ENCODE measurements around the gene RIC8B.

Gene RIC8B

DNA sequence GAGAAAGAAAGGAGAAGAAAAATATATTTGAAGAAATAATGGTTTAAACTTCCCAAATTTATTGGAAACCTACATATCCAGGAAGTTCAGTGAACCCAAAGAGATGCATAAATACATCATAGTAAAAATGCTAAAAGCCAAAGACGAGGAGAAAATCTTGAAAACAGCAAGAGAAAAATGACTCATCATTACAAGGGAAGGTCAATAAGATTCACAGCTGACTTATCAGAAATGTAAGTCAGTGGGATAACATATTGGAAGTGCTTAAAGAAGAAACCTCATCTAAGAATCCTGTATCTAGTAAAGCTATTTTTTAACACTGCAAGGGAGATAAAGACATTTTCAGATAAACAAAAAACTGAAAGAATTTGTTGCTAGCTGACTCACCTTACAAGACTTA, 19.9 kb downstream of the RIC8B start:
- no peak for DNase-seq (ENCODE audit: extremely low read depth in 1 of 2, low read depth in 1 of 2)

DNA sequence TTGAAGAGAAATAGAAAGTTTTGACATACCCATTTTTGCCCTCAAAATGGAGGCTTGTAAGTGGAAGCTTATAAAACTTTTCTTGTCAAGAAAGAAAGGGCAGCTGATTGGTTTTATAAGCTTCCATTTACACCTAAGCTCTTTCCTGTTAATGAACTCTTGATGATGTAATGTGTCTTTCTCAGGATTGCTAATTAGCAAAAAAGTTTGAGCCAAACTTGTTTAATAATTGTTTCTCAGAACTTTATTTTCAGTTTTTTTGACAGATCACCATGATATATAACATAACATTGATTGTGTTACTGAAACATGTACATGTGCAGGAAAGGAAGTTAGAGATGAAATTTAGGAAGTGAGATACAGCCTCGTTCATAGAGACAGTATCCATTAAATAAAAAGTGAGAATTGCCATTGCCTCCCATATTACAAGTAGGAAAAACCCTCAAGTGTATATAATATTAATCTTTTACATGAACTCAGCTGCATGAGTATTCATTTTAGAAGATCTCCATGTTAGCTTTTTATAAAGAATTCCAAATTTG, 26.8 kb downstream of the RIC8B start:
- no peak for DNase-seq (ENCODE audit: extremely low read depth in 1 of 2, low read depth in 1 of 2)

DNA sequence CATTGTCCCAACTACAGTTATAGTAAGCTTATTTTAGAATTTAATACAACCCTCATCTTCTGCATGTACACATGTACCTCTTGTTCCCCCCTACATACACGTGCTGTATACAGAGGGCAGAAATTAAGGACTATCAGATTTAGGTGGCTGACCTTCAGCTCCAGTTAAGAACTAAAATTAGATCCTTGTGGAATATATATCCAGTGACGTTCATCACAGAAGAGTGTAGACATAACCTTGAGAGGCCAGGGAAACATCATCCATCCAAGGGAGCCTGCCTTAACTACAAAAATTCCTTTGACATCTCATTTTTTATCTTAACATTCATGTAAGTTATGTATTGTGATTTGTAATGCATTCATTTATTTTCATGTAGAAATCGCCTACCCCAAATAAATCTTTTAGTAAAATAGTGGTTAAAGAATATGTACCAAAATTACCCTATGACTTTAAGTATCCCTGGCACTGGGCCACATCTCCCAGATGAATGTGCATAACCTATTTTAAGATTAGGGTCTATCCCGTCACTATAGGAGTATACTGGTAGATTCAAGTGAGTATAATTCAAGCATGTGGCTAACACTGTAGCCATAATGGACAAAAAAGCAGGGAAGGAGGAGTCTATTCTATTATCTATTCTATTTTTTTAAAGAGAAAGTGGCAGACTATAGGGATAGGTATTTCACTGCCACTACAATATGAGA, 27.5 kb downstream of the RIC8B start:
- no peak for DNase-seq (ENCODE audit: extremely low read depth in 1 of 2, low read depth in 1 of 2)

DNA sequence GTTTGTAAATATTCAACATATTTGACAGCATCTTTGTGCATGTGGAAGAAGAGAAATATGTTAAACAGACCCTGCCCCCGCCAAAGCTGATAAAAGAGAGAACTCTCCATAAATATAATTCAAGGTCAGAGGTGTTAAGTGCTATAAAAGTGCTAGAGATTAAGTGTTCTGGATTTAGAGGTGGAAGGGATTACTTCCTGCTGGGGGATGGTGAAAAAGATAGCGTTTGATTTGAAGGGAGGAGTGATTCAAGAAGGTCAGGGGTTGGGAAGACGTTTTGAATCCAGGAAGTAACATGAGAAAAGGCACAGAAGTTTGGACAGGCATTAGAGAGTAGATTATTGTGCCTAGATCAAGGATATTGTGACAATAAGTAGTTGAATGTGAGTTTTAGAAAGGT, 30.2 kb downstream of the RIC8B start:
- no peak for DNase-seq (ENCODE audit: extremely low read depth in 1 of 2, low read depth in 1 of 2)

DNA sequence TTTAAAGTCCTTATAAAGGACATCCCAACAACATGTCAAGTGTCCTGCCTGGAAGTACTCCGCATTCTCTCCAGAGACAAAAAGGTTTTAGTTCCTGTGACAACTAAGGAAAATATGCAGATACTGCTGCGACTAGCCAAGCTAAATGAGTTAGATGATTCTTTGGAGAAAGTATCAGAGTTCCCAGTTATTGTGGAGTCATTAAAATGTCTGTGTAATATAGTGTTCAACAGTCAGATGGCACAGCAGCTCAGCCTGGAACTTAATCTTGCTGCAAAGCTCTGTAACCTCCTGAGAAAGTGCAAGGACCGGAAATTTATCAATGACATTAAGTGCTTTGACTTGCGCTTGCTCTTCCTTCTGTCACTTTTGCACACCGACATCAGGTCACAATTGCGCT, 40.2 kb downstream of the RIC8B start:
- DNase-seq (ENCODE audit: extremely low read depth in 1 of 2, low read depth in 1 of 2), result no peak

DNA sequence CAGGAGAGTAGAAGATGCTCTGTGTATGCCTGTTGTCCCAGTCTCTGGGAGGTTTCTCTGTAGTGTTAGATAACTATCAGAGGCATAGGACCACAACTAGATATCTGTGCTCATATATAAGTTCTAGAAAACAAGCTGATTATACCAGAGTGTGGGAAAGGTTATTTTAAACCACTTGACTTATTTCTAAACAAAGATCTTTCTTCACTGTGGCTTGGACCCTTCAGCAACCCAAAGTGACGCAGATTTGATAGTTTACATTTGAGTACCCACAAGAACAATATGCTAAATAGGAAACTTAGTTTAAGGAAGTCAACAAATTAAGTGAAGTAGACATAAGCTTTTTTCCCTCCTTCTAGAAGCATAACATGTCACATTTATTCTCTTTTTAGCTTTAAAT, 41.3 kb downstream of the RIC8B start:
- no peak for DNase-seq (ENCODE audit: extremely low read depth in 1 of 2, low read depth in 1 of 2)

DNA sequence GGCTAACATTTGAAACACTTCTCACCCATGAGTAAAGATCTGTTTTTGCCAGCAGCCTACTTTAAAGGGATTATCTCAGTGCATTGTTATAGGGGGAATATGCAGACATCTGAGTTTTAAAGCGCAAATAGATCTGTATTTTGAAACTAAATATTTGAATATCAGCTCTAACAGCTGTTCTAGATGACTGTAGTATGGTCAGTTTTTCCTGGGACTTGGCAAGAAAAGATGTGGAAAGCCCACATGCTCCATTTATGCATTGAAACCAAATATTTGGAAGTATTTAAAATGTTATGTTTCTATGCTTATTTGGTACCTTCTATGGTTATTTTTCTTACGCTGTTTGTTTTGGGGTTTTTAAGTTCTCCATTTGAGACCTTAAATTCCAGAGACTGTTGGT, 41.7 kb downstream of the RIC8B start:
- DNase-seq (ENCODE audit: extremely low read depth in 1 of 2, low read depth in 1 of 2), result no peak

DNA sequence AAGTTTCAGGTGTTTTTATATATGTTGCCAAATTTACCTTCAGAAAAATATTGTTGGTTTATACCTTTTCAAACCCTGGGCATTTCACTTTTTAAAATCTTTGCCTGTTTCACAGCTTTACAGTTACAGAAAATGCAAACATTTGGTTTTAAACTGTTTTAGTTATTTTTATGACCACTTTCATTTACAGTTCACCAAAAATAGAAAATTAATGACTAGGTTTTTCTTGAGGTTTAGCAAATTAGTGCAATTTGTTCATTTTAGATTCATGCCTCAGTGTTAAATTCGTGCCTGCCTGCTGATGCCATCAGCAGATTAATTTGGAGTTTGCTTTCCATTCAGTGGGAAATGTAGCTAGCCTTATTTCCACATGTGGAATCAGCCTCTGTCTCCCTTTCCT, 45.5 kb downstream of the RIC8B start:
- no peak for DNase-seq (ENCODE audit: extremely low read depth in 1 of 2, low read depth in 1 of 2)

DNA sequence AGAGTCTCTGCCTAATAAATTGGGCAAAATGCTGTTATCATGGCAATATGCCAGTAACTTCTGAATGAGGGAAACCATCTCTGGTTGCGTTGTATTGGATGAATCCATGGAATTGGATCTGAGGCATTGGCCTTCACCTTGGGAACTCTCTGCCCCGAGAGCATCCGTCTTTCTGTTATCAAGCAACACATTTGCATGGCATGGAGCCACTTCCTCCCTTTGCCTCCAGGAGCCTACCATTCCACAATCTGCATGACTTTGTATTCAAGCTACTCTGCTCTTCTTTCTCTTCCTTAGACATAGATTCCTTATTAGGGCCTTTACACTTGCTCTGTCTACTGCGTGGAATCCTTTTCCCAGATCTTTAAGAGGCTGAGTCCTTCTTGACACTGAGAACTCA, 57.2 kb downstream of the RIC8B start:
- DNase-seq (ENCODE audit: extremely low read depth in 1 of 2, low read depth in 1 of 2), result no peak

DNA sequence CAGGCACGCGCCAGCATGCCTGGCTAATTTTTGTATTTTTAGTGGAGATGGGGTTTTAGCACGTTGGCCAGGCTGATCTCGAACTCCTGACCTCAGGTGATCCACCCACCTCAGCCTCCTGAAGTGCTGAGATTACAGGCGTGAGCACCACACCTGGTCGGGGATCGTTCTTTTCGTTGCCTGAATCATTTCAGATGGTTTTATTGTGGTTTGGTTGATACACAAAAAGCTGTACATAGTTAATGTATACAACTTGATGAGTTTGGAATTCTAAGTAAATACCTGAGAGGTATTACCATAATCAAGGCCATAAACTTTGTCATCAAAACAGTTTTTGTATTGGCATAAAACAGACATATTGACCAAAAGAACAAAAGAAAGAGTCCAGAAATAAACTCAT, 63.3 kb downstream of the RIC8B start:
- DNase-seq (ENCODE audit: extremely low read depth in 1 of 2, low read depth in 1 of 2), result no peak

DNA sequence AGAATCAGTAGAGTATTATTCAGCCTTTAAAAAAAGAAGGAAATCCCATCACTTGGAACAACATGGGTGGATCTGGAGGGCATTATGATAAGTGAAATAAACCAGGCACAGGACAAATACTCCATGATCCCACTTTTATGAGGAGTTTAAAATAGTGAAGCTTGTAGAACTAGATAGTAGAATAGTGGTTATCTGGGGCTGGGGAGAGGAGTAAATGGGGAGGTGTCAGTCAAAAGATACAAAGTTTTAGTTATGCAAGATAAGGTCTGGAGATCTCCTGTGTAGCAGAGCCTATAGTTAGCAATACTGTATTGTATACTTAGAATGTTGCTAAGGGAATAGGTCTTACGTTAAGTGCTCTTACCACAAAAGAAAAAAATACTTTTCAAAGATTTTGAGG, 64.9 kb downstream of the RIC8B start:
- no peak for DNase-seq (ENCODE audit: extremely low read depth in 1 of 2, low read depth in 1 of 2)

DNA sequence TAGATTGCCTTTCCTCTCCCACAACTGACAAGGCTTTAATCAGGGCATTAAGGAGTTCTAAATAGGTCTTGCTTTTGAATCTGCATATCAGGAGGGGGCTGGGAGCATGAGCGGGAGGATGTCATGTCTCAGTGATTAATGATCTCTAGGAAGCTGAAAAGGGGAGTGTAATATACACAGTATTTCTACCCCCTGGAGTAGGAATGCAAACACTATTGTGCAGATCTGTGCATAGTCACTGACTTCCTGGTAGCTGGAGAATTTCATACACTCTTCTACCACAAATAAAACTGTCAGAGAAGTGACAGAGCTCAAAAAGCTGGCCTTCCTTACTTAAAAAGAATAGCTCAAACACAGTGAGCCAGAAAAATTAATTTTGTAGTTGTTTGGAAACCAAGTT, 65.8 kb downstream of the RIC8B start:
- DNase-seq (ENCODE audit: extremely low read depth in 1 of 2, low read depth in 1 of 2), result no peak

DNA sequence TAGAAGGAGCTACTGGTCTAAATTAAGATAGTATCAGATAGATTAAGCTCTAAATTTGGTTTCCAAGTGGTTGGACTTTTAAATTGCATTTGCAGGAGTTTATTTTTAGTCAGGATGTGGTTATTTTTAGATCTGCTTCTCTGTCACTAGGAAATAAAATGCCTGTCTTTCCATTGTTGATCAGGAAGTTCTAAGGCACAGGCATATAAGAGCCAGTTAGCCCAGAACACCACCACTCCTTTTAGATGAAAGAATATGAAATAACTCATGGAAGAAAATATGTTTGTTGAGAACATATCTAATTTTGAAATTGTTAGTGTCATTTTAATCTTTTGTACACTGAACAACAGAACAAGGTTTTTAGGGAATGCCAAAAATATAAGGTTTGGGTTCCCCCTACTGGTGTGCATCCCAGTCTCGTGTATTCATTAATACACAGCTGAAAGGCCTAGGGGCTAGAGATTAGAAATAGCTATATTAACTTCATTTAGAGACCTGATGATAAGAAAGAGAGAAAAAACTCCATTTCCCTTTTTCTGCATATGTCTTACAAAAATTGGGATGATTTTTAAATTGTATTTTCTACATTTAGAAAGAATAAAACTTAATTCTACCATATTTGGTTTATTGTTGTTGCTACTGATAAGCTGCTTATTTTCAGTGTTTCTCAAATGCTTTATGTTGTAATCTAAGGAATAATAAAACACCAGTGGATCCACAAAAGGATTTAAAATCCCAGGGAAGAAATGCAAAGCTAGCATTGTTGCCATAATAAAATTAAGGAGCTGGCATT, 67.2 kb downstream of the RIC8B start:
- DNase-seq (ENCODE audit: extremely low read depth in 1 of 2, low read depth in 1 of 2), result no peak

DNA sequence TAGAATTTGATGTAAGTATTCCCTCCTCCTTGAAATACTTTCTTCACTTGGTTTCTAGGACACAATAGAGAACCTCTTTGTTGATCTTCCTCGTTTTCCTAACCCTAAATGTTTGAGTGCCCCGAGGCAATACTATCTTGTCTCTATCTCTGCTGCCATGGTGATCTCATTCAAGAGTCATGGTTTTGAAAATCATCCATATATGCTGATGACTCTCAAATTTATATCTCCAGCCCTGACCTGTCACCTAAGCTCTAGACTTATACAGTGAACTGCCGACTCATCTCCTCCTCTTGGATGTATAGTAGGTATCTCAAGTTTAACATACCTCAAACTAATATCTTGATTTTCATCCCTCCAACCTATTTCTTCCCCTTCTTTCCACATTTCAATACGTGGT, 71.4 kb downstream of the RIC8B start:
- DNase-seq (ENCODE audit: extremely low read depth in 1 of 2, low read depth in 1 of 2), result no peak

DNA sequence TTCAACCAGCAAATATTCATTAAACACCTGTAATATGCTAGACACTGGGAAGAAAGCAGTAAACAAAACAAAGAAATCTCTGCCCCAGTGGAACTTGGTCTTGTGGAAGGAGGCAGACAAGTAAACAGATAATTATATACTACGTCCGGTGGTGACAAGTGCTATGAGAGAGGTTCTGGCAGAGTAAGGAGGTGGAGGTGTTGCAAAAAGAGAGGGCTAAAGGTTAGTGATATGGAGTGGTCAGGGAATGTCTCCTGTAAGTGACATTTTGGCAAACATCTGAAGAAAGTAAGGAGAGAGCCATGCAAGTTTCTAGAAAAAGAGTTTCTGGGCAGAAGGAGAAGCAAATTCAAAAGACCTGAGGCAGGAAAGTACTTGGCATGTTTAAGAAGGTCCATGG, 73.4 kb downstream of the RIC8B start:
- DNase-seq (ENCODE audit: extremely low read depth in 1 of 2, low read depth in 1 of 2), result no peak

DNA sequence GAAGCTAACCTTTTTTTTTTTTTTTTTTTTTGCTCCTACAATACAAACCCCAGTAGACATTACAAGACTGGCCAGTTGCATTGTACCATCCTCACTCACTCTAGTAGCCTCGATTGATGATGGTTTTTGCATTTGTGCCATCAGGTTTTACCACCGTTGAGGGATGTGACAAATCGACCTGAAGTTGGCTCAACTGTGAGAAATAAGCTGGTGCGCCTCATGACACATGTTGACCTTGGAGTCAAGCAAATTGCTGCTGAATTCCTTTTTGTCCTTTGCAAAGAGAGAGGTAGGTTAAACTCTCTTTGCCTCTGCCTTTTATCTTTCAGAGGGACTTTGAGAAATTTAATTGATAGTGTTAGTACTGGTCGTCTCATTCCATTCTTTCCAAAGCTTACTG, 76.8 kb downstream of the RIC8B start:
- DNase-seq (ENCODE audit: extremely low read depth in 1 of 2, low read depth in 1 of 2), result no peak

DNA sequence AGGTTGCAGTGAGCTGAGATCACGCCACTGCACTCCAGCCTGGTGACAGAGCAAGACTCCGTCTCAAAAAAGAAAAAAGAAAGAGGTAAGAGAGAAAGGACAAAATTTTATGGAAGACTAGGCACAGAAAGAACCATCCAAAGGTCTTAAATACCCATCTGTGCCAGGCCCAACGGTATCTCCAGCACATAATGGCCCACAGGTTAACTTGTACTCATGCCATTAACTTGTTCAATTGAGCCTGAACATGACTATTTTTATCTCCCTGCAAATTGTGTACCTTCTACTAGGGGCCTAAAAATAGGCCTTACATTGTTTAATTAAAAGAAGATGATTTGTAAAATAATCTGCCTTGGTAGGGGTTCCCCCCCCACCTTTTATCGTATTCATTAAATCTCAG, 80.2 kb downstream of the RIC8B start:
- no peak for DNase-seq (ENCODE audit: extremely low read depth in 1 of 2, low read depth in 1 of 2)

DNA sequence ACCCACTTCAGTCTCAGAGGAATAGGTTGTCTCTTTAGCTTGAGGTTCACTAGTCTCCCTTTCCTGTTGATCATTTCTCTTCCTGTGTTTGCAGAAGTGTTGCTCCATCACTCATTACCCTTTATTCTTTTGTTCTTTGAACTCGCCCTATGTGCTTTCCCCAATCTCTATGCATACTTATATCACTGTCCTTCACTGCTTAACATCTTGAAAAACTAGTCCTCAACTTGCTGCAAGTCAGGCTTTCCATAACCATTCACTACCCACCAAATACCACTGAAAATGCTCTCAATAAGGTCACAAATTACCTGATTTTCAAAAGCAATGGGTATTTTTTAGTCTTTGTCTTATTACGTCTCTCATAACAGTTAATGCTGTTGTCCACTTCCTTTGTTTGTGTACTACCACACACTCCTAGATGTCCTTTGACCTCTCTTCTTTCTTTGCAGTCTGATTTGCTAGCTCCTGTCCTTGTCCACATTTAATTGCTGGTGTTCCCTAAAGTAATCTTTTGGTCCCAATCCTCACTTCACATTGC, 80.8 kb downstream of the RIC8B start:
- DNase-seq (ENCODE audit: extremely low read depth in 1 of 2, low read depth in 1 of 2), result no peak

DNA sequence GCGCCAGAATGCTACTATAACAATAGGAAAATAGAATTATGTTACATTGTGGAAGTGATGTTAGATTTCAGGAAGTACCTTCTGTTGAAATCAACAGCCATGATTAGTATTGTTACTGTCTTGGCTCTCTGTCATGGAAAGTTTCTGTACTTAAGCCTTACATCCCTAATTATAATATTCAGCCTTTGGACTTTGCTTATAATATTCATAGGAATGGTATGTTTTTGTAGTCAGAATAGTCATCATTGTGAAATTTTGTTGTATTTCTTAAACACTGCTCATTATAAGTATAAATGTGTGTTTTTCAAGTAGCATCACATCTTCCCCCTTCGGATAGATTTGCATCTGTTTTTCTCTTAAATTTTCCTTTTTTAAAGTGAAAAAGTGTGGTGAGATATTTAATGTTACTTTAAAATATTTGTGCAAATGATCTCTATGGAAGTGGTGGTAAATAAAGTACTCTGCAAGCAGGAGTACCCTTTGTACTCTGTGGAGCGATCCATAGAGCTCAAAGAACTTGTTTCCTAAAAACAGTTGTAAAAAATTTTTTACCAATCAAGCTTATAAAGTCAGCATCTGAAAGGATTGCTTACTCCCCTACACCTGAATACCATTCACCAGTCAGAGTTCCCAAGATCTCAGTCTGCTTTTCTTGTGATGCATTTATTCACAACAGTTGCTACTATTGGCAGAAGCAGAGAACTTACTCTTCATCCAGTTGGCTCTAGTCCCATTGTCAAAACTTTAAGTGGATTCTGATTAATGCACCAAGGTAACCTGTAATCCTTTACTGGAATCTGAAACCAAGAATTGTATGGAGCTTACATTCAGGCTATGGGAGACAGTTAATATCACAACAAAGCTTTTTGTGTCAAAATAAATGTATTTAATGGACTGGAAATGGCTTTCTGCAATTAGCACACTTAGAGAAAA, 87.8 kb downstream of the RIC8B start:
- DNase-seq (ENCODE audit: extremely low read depth in 1 of 2, low read depth in 1 of 2), result no peak

DNA sequence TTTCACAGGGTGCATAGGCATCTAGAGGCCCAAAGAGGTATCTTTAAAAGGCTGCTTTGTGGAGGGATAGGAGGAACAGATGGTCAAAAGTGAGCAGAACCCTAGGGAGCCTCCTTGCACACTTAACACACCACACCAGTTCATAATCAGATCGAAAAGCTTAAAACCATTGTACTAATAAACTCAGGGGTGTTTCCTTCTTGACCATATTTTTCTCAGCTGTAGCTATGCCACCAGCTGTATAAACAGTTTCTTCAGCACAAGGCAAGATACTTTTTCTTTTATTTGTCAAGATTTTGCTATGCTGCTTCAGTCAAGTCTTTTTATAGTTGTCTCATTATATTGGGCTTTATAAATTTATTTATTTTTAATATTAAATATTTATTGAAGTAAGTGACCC, 88.7 kb downstream of the RIC8B start:
- DNase-seq (ENCODE audit: extremely low read depth in 1 of 2, low read depth in 1 of 2), result no peak

DNA sequence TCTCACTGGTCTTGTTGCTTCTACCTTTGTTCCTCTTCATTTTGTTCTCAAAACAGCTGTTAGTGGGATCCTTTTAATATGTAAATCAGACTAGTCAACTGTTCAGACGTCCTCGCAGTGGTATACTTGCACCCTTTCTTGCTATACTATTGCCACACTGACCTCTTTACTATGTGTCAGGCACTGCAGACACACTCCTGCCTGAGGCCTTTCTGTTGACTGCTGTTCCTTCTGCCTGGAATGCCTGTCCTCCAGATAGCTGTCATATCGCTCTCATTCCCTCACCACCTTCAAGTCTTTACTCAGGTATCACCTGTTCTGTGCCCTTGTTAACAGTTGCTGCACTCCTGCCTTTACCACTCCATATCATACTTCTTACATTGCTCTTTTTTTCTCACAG, 91.2 kb downstream of the RIC8B start:
- no peak for DNase-seq (ENCODE audit: extremely low read depth in 1 of 2, low read depth in 1 of 2)

Data from stimulated activated CD8-positive, alpha-beta memory T cell treated with anti-CD3 and anti-CD28 coated beads, Interleukin-7, amount 100 ng/mL, for 48 hours (primary cell).